GM12878 (cell line): ENCODE results near the gene SGF29. TPM values are rescaled to one million over a fixed set of nuclear protein-coding genes. Genes with fewer than 3 reads are reported as not detected.
A peak's percentile ranks its signal among the peaks of the same experiment; 100 is the strongest.

ENCODE experiments used
- ASH2L ChIP-seq: fragments of 300-600, 200-600 bp; sonication (generic); IDR thresholded peaks from 2 replicates; pipeline ENCODE4 v1.6.1; 2017; ENCODE audit warnings: low read depth, mild to moderate bottlenecking, borderline replicate concordance
- CHD4 ChIP-seq: fragments of 200-600 bp; sonication (generic); IDR thresholded peaks from 2 replicates; pipeline ENCODE4 v1.6.1; 2016; ENCODE audit warnings: mild to moderate bottlenecking
- CTCF ChIP-seq, 3 experiments: IDR thresholded peaks in 2 of 3; conservative IDR thresholded peaks in 1 of 3; 2 replicates each; pipeline ENCODE4 v1.5.1; 2011; ENCODE audit warnings: low read depth in 3 of 3, low read length in 3 of 3, mild to moderate bottlenecking in 3 of 3, control low read depth in 2 of 3, moderate library complexity in 2 of 3, inconsistent platforms in 1 of 3, mixed read lengths in 1 of 3; ENCODE audit not compliant: control insufficient read depth in 2 of 3, insufficient read depth in 1 of 3; ENCODE audit errors: extremely low read depth in 1 of 3
- EP300 ChIP-seq, 2 experiments: fragments of 150-350 bp in 1 of 2; IDR thresholded peaks; 2 replicates each; pipeline ENCODE4 v1.6.1; 2011 to 2012; ENCODE audit warnings: low read depth in 2 of 2, low read length in 2 of 2, borderline replicate concordance in 1 of 2, improper control_type of control experiment in 1 of 2, inconsistent platforms in 1 of 2; ENCODE audit not compliant: control insufficient read depth in 1 of 2
- NBN ChIP-seq: fragments of 450-650 bp; IDR thresholded peaks from 2 replicates; pipeline ENCODE4 v1.6.1; 2016
- NR2F1 ChIP-seq: fragments of 450-650 bp; conservative IDR thresholded peaks from 2 replicates; pipeline ENCODE4 v1.6.1; 2017; ENCODE audit warnings: mild to moderate bottlenecking
- RUNX3 ChIP-seq: IDR thresholded peaks from 2 replicates; pipeline ENCODE4 v1.6.1; 2012; ENCODE audit warnings: low read length, inconsistent platforms
- SPI1 ChIP-seq: IDR thresholded peaks from 2 replicates; pipeline ENCODE4 v1.6.1; 2011; ENCODE audit warnings: low read depth, mild to moderate bottlenecking, low read length, moderate library complexity, borderline replicate concordance; ENCODE audit not compliant: insufficient read depth
- ZBED1 ChIP-seq: IDR thresholded peaks from 2 replicates; pipeline ENCODE4 v1.6.1; 2016; ENCODE audit warnings: borderline replicate concordance
- ZNF622 ChIP-seq: fragments of 450-650 bp; IDR thresholded peaks from 2 replicates; pipeline ENCODE4 v1.6.1; 2017; ENCODE audit warnings: mild to moderate bottlenecking, inconsistent platforms
- ZSCAN29 ChIP-seq: fragments of 450-650 bp; IDR thresholded peaks from 2 replicates; pipeline ENCODE4 v1.6.1; 2017; ENCODE audit warnings: mild to moderate bottlenecking, moderate library complexity
- polyA plus RNA-seq, 11 experiments: library from polyadenylated mRNA; depleted of rRNA in 4 of 11; unstranded in 6 of 11; stranded (reverse) in 5 of 11; fragments of >200 nt; fragmentation: Nextera tagmentation in 4 of 11; fragmentation: Illumina TruSeq in 1 of 11; extraction: Ambion mirVana in 4 of 11; extraction: Trizol in 1 of 11; gene quantifications; 1 replicate in 1 of 11; 2 replicates in 10 of 11; pipeline versions ENCODE4 v1.2.1 to v1.2.3, GENCODE V29; 2011 to 2016; ENCODE audit warnings: inconsistent platforms in 2 of 11, missing spikeins in 2 of 11, low read depth in 1 of 11
- total RNA-seq, 4 experiments: library from RNA; depleted of rRNA in 3 of 4; stranded (reverse); fragments of >200 nt in 3 of 4; fragmentation: Illumina TruSeq in 1 of 4; extraction: Trizol in 1 of 4; gene quantifications; 2 replicates each; pipeline versions ENCODE4 v1.2.1 to v1.2.3, GENCODE V29; 2013 to 2021
- TF ChIP-seq, protein P1 (sequence below): fragments of 450-650 bp; IDR thresholded peaks from 2 replicates; pipeline ENCODE4 v1.6.1; 2016; ENCODE audit warnings: mild to moderate bottlenecking
- TF ChIP-seq, protein P2 (sequence below): fragments of 450-650 bp; formaldehyde crosslinking; IDR thresholded peaks from 2 replicates; pipeline ENCODE4 v1.5.0; 2022; ENCODE audit warnings: mild to moderate bottlenecking, missing genetic modification characterization
- TF ChIP-seq, protein P3 (sequence below): fragments of 450-650 bp; IDR thresholded peaks from 2 replicates; pipeline ENCODE4 v1.6.1; 2016; ENCODE audit warnings: mild to moderate bottlenecking, moderate library complexity, borderline replicate concordance
- TF ChIP-seq, protein P4 (sequence below): IDR thresholded peaks from 2 replicates; pipeline ENCODE4 v1.6.1; 2012; ENCODE audit warnings: low read length, inconsistent platforms
- TF ChIP-seq, protein P5 (sequence below): fragments of 450-650 bp; IDR thresholded peaks from 2 replicates; pipeline ENCODE4 v1.6.1; 2017; ENCODE audit warnings: mild to moderate bottlenecking, low read depth, inconsistent platforms; ENCODE audit not compliant: poor library complexity, severe bottlenecking

Gene SGF29
- total and polyA plus RNA-seq, 10 of the 15 experiments (the other 5 are each of a cell fraction or from before 2014, with no cell fraction given), result 2.2 to 20.1 (median 12.3) TPM

DNA sequence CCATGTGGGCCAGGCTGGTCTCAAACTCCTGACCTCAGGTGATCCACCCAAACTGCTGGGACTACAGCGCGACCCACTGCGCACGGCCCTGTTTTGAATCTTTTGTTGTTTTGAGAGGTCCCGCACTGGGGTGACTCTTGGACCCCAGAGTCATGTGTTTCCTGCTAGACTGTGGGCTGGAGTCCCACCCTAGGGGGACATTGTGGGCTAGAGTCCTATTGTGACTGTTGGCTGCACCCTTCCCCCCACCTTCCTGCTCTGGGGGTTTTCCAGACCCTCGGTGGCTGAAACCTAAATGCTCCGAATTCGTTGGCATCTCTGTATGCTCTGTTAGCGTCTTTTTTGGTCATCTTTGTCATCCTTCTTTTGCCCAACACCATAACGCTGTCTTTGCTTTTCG lies 30.9 kb upstream of the SGF29 start (continued):
- TF ChIP-seq, protein P1, sequence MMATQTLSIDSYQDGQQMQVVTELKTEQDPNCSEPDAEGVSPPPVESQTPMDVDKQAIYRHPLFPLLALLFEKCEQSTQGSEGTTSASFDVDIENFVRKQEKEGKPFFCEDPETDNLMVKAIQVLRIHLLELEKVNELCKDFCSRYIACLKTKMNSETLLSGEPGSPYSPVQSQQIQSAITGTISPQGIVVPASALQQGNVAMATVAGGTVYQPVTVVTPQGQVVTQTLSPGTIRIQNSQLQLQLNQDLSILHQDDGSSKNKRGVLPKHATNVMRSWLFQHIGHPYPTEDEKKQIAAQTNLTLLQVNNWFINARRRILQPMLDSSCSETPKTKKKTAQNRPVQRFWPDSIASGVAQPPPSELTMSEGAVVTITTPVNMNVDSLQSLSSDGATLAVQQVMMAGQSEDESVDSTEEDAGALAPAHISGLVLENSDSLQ, result no peak
- TF ChIP-seq CTCF (IDR thresholded peaks at IDR 0.05 in 2 of 3, conservative IDR thresholded peaks at IDR 0.05 in 1 of 3; ENCODE audit: control insufficient read depth in 2 of 3, extremely low read depth in 1 of 3, insufficient read depth in 1 of 3, low read depth in 3 of 3, low read length in 3 of 3) (no peak), ASH2L (no peak), RUNX3 (peak; percentile 50), NR2F1 (peak; percentile 70), SPI1 (no peak), NBN (no peak; the same call in 1 of the 2 replicates), EP300 (IDR thresholded peaks at IDR 0.05; ENCODE audit: borderline replicate concordance in 1 of 2, control insufficient read depth in 1 of 2, low read depth in 2 of 2, low read length in 2 of 2) (peak; percentile 52 to 59; a peak in 2 of 4 replicates), ZBED1 (no peak), CHD4 (no peak), ZNF622 (no peak), ZSCAN29 (peak; percentile 59; the same call in 1 of the 2 replicates)
- TF ChIP-seq, protein P2, sequence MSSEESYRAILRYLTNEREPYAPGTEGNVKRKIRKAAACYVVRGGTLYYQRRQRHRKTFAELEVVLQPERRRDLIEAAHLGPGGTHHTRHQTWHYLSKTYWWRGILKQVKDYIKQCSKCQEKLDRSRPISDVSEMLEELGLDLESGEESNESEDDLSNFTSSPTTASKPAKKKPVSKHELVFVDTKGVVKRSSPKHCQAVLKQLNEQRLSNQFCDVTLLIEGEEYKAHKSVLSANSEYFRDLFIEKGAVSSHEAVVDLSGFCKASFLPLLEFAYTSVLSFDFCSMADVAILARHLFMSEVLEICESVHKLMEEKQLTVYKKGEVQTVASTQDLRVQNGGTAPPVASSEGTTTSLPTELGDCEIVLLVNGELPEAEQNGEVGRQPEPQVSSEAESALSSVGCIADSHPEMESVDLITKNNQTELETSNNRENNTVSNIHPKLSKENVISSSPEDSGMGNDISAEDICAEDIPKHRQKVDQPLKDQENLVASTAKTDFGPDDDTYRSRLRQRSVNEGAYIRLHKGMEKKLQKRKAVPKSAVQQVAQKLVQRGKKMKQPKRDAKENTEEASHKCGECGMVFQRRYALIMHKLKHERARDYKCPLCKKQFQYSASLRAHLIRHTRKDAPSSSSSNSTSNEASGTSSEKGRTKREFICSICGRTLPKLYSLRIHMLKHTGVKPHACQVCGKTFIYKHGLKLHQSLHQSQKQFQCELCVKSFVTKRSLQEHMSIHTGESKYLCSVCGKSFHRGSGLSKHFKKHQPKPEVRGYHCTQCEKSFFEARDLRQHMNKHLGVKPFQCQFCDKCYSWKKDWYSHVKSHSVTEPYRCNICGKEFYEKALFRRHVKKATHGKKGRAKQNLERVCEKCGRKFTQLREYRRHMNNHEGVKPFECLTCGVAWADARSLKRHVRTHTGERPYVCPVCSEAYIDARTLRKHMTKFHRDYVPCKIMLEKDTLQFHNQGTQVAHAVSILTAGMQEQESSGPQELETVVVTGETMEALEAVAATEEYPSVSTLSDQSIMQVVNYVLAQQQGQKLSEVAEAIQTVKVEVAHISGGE (CRISPR knock-in tag), result no peak
- TF ChIP-seq, protein P3, sequence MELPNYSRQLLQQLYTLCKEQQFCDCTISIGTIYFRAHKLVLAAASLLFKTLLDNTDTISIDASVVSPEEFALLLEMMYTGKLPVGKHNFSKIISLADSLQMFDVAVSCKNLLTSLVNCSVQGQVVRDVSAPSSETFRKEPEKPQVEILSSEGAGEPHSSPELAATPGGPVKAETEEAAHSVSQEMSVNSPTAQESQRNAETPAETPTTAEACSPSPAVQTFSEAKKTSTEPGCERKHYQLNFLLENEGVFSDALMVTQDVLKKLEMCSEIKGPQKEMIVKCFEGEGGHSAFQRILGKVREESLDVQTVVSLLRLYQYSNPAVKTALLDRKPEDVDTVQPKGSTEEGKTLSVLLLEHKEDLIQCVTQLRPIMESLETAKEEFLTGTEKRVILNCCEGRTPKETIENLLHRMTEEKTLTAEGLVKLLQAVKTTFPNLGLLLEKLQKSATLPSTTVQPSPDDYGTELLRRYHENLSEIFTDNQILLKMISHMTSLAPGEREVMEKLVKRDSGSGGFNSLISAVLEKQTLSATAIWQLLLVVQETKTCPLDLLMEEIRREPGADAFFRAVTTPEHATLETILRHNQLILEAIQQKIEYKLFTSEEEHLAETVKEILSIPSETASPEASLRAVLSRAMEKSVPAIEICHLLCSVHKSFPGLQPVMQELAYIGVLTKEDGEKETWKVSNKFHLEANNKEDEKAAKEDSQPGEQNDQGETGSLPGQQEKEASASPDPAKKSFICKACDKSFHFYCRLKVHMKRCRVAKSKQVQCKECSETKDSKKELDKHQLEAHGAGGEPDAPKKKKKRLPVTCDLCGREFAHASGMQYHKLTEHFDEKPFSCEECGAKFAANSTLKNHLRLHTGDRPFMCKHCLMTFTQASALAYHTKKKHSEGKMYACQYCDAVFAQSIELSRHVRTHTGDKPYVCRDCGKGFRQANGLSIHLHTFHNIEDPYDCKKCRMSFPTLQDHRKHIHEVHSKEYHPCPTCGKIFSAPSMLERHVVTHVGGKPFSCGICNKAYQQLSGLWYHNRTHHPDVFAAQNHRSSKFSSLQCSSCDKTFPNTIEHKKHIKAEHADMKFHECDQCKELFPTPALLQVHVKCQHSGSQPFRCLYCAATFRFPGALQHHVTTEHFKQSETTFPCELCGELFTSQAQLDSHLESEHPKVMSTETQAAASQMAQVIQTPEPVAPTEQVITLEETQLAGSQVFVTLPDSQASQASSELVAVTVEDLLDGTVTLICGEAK, result no peak
- TF ChIP-seq, protein P4, sequence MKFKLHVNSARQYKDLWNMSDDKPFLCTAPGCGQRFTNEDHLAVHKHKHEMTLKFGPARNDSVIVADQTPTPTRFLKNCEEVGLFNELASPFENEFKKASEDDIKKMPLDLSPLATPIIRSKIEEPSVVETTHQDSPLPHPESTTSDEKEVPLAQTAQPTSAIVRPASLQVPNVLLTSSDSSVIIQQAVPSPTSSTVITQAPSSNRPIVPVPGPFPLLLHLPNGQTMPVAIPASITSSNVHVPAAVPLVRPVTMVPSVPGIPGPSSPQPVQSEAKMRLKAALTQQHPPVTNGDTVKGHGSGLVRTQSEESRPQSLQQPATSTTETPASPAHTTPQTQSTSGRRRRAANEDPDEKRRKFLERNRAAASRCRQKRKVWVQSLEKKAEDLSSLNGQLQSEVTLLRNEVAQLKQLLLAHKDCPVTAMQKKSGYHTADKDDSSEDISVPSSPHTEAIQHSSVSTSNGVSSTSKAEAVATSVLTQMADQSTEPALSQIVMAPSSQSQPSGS, result no peak
- TF ChIP-seq, protein P5, sequence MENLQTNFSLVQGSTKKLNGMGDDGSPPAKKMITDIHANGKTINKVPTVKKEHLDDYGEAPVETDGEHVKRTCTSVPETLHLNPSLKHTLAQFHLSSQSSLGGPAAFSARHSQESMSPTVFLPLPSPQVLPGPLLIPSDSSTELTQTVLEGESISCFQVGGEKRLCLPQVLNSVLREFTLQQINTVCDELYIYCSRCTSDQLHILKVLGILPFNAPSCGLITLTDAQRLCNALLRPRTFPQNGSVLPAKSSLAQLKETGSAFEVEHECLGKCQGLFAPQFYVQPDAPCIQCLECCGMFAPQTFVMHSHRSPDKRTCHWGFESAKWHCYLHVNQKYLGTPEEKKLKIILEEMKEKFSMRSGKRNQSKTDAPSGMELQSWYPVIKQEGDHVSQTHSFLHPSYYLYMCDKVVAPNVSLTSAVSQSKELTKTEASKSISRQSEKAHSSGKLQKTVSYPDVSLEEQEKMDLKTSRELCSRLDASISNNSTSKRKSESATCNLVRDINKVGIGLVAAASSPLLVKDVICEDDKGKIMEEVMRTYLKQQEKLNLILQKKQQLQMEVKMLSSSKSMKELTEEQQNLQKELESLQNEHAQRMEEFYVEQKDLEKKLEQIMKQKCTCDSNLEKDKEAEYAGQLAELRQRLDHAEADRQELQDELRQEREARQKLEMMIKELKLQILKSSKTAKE, result peak; percentile 83
